ENCODE data around the gene OR4C5. TPM values are rescaled to one million over a fixed set of nuclear protein-coding genes. Genes with fewer than 3 reads are reported as not detected.
A peak's percentile ranks its signal among the peaks of the same experiment; 100 is the strongest.
"Not testable (repeated sequence)": the region's sequence is repeated elsewhere in the genome, so short reads cannot be mapped to it uniquely, and the experiment has no call there.

The OR4C5 gene
- total RNA-seq (ENCODE audit: low replicate concordance) = not detected in 2 replicates

DNA sequence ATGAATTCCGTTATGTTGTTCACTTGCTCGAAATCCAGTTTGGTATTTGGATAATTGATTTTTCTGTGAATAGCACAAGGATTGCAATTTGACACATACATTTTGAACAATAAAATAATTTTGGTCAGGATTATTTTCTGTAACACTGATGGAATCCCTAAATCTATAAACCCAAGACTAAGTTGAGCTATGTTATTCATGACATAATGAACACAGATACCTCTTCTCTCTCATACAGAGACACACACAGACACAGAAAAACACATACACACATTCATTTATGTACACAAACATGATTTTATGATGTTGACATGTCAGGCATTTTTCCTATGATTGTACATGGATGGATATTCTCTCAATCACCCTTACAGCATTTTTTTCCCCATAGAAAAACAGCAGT, at the start of gene OR4C5:
Gene OR4C5 (minus strand): TSS at position 101 of the 400 bp plus-strand sequence. CDS start 0 bp downstream, at position 101.
- H3K4me1 ChIP-seq = no peaks in the 10 kb centered on the region
- no peaks in the 10 kb centered on the region for H3K27me3 ChIP-seq
- H3K79me2 ChIP-seq (ENCODE audit: low read depth) = no peaks in the 10 kb centered on the region
- H3K4me1 Mint-ChIP-seq = no peaks in the 10 kb centered on the region
- H3K27ac ChIP-seq = no peak within 1 kb of the TSS
- H3K9ac ChIP-seq = no peak within 1 kb of the TSS
- H3K36me3 ChIP-seq = no peaks in the 10 kb centered on the region
- H4K20me1 ChIP-seq (ENCODE audit: low read depth) = no peaks in the 10 kb centered on the region
- H3K9me3 ChIP-seq (ENCODE audit: low read depth) = peaks cover 17% of the 10 kb centered on the region
- H3K4me2 ChIP-seq = no peak within 1 kb of the TSS
- H3F3A ChIP-seq (ENCODE audit: low read depth) = no peaks in the 10 kb centered on the region
- no peak within 1 kb of the TSS for H3K4me3 ChIP-seq
- no peak within 1 kb of the TSS for H3K27ac Mint-ChIP-seq
- H3K27me3 Mint-ChIP-seq (ENCODE audit: insufficient read depth, low read depth) = no peaks in the 10 kb centered on the region
- H3K4me3 Mint-ChIP-seq = no peak within 1 kb of the TSS
- no peak within 1 kb of the TSS for H2AFZ ChIP-seq (replicated peaks)
- DNase-seq (ENCODE audit: low spot score) = no peak
- H3K36me3 Mint-ChIP-seq = no peaks in the 10 kb centered on the region
- TF ChIP-seq EZH2phosphoT487 (IDR thresholded peaks at IDR 0.05) = no peak
- peaks cover 4% of the 10 kb centered on the region for H3K9me3 Mint-ChIP-seq

DNA sequence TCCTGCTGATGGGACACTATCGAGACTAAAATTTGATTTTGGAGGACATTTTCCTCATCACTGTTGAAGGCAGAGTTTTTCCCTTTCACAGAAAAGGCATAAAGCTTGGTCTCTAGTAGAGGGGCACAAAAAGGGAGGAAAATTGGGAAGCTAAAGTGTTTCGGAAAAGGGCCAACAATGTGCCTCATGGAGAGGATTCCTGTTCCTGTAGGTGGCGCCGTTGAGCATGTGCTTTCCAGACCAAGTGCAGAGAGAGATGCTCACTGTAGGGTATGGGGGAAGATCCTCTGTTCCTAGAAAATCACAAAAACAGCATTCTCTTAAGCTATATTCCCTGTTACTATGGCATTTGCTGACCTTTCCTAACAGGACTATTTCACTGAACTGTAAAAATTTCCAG, 18.4 kb upstream of the OR4C5 start:
- Mint-ChIP-seq H3K9me3 (peaks cover 19% of the 10 kb centered on the region), H3K27ac (no peak overlapping the region), H3K4me3 (no peak overlapping the region), H3K4me1 (no peaks in the 10 kb centered on the region), H3K27me3 (ENCODE audit: insufficient read depth, low read depth) (peaks cover 3% of the 10 kb centered on the region), H3K36me3 (no peaks in the 10 kb centered on the region)
- Histone ChIP-seq H3K4me1 (no peaks in the 10 kb centered on the region), H3K27ac (no peak overlapping the region), H3F3A (ENCODE audit: low read depth) (no peaks in the 10 kb centered on the region), H3K27me3 (no peaks in the 10 kb centered on the region), H3K9ac (no peak overlapping the region), H3K4me2 (no peak overlapping the region), H4K20me1 (ENCODE audit: low read depth) (no peaks in the 10 kb centered on the region), H3K36me3 (no peaks in the 10 kb centered on the region), H2AFZ (replicated peaks) (no peak overlapping the region), H3K79me2 (ENCODE audit: low read depth) (no peaks in the 10 kb centered on the region), H3K9me3 (ENCODE audit: low read depth) (peaks cover 20% of the 10 kb centered on the region), H3K4me3 (no peak overlapping the region)
- DNase-seq (ENCODE audit: low spot score) = no peak
- TF ChIP-seq, protein P1, sequence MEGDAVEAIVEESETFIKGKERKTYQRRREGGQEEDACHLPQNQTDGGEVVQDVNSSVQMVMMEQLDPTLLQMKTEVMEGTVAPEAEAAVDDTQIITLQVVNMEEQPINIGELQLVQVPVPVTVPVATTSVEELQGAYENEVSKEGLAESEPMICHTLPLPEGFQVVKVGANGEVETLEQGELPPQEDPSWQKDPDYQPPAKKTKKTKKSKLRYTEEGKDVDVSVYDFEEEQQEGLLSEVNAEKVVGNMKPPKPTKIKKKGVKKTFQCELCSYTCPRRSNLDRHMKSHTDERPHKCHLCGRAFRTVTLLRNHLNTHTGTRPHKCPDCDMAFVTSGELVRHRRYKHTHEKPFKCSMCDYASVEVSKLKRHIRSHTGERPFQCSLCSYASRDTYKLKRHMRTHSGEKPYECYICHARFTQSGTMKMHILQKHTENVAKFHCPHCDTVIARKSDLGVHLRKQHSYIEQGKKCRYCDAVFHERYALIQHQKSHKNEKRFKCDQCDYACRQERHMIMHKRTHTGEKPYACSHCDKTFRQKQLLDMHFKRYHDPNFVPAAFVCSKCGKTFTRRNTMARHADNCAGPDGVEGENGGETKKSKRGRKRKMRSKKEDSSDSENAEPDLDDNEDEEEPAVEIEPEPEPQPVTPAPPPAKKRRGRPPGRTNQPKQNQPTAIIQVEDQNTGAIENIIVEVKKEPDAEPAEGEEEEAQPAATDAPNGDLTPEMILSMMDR (IDR thresholded peaks at IDR 0.05) = peak; percentile 16
- TF ChIP-seq EZH2 (IDR thresholded peaks at IDR 0.05) = no peak

DNA sequence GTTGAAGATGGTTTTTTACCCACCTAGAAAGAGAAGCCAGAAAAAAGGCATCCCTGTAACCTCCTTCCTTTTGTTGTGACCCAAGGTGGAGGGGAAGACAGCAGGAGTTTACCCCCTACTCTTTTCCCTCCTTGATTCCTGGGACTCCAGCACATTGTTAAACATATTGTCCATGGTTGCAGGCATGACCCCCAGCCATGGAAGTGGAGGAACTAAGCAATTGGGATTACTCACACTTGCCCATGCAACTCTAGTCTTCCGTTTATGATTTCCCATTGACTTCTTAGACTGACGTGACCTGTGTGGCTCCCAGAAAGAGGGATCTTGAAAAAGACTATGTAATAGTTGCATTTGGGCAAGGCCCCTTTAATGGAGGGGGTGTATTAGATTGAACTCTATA, 17.9 kb upstream of the OR4C5 start:
- H3K36me3 Mint-ChIP-seq; H3K4me2 ChIP-seq; DNase-seq (ENCODE audit: low spot score); H3F3A ChIP-seq (ENCODE audit: low read depth); H3K36me3 ChIP-seq; H3K27ac ChIP-seq; H3K9ac ChIP-seq; H4K20me1 ChIP-seq (ENCODE audit: low read depth); H3K79me2 ChIP-seq (ENCODE audit: low read depth); H3K4me3 Mint-ChIP-seq; H2AFZ ChIP-seq (replicated peaks); H3K27me3 Mint-ChIP-seq (ENCODE audit: insufficient read depth, low read depth); H3K27ac Mint-ChIP-seq; H3K4me1 Mint-ChIP-seq; H3K27me3 ChIP-seq; H3K4me3 ChIP-seq; H3K4me1 ChIP-seq: not testable (repeated sequence)
- peaks cover 15% of the 10 kb centered on the region for H3K9me3 Mint-ChIP-seq
- H3K9me3 ChIP-seq (ENCODE audit: low read depth) = peaks cover 23% of the 10 kb centered on the region

DNA sequence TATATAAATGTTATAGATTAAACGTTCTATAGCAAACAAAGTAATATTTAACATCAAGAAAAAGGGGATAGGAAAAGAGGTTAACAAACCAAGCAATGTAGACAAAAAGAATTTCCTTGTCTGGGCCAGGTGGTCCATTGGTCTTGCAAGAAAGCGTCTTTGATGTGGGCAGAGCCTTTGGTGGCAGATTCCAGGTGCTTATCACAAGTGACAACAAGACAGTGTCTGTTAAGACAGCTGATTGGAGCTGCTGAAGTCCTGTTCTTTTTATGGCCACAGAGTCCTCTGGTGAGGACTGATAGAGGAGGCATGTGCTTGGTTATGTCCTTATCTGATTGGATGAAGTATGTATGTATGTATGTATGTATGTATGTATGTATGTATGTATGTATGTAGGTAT, 5.0 kb downstream of the OR4C5 start:
- H3K79me2 ChIP-seq (ENCODE audit: low read depth); H3K4me3 Mint-ChIP-seq; DNase-seq (ENCODE audit: low spot score); H3F3A ChIP-seq (ENCODE audit: low read depth); H3K4me1 ChIP-seq; H3K4me3 ChIP-seq; H3K27me3 Mint-ChIP-seq (ENCODE audit: insufficient read depth, low read depth); H3K4me2 ChIP-seq; H3K9me3 ChIP-seq (ENCODE audit: low read depth); H3K36me3 ChIP-seq; H4K20me1 ChIP-seq (ENCODE audit: low read depth); H2AFZ ChIP-seq (replicated peaks); H3K27ac Mint-ChIP-seq; H3K4me1 Mint-ChIP-seq; H3K36me3 Mint-ChIP-seq; H3K9ac ChIP-seq; H3K27me3 ChIP-seq; H3K27ac ChIP-seq: not testable (repeated sequence)
- peaks cover 15% of the 10 kb centered on the region for H3K9me3 Mint-ChIP-seq

DNA sequence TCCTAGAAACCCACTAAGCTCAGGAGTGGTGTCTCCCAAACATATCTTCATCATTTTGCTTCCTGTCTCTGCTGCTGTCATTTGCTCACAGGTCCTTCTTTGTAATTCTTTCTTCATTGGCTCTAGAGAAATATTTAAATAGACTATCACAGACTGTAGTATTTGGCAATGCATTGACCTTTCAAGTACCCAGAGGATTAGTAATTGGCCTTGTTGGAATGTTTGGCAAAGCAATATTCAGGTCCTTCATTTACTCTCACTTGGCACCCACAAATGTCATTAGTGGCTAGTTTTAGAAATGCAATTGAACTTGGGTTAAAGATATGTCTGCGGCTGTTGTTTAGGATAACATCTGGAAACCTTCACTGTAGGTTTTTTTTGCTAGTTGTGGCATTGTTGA, 11.6 kb downstream of the OR4C5 start:
- no peaks in the 10 kb centered on the region for H3K36me3 ChIP-seq
- H3K27me3 Mint-ChIP-seq (ENCODE audit: insufficient read depth, low read depth) = no peaks in the 10 kb centered on the region
- H3K27me3 ChIP-seq = no peaks in the 10 kb centered on the region
- TF ChIP-seq EZH2phosphoT487 (IDR thresholded peaks at IDR 0.05) (no peak), EZH2 (IDR thresholded peaks at IDR 0.05) (no peak)
- TF ChIP-seq, protein P1 (IDR thresholded peaks at IDR 0.05) = no peak
- no peak overlapping the region for H3K27ac Mint-ChIP-seq
- no peak overlapping the region for H2AFZ ChIP-seq (replicated peaks)
- no peaks in the 10 kb centered on the region for H3K36me3 Mint-ChIP-seq
- no peaks in the 10 kb centered on the region for H3K79me2 ChIP-seq (ENCODE audit: low read depth)
- H3K4me1 ChIP-seq = no peaks in the 10 kb centered on the region
- no peak overlapping the region for H3K27ac ChIP-seq
- no peak overlapping the region for H3K4me3 Mint-ChIP-seq
- no peaks in the 10 kb centered on the region for H4K20me1 ChIP-seq (ENCODE audit: low read depth)
- H3K9ac ChIP-seq = no peak overlapping the region
- H3F3A ChIP-seq (ENCODE audit: low read depth) = no peaks in the 10 kb centered on the region
- peaks cover 19% of the 10 kb centered on the region for H3K9me3 Mint-ChIP-seq
- H3K4me1 Mint-ChIP-seq = no peaks in the 10 kb centered on the region
- no peak for DNase-seq (ENCODE audit: low spot score)
- no peak overlapping the region for H3K4me2 ChIP-seq
- no peak overlapping the region for H3K4me3 ChIP-seq
- peaks cover 6% of the 10 kb centered on the region for H3K9me3 ChIP-seq (ENCODE audit: low read depth)

Measured in neural progenitor cell (in vitro differentiated cells).